ENCODE results near the gene STK26.

STK26 gene

GRCh38 chrX:132119821-132120515 is 96.9 kb downstream of the STK26 start:
- DNase-seq (ENCODE audit: low read depth) = no peak
- no peak for TF ChIP-seq CTCF (conservative IDR thresholded peaks at IDR 0.05; ENCODE audit: control insufficient read depth, insufficient read depth, low read depth, low read length)
- H3K4me3 ChIP-seq (ENCODE audit: control insufficient read depth, low read depth, low read length) = no peak overlapping the region

- no peak for DNase-seq (ENCODE audit: low read depth)
- no peak overlapping the region for H3K4me3 ChIP-seq (ENCODE audit: control insufficient read depth, low read depth, low read length)
- no peak for TF ChIP-seq CTCF (conservative IDR thresholded peaks at IDR 0.05; ENCODE audit: control insufficient read depth, insufficient read depth, low read depth, low read length)
Measured at GRCh38 chrX:132120913-132121312, 97.8 kb downstream of the STK26 start.
